ENCODE measurements around the gene CDR2. TPM values are rescaled to one million over a fixed set of nuclear protein-coding genes. Genes with fewer than 3 reads are reported as not detected.
"Not testable (repeated sequence)": the region's sequence is repeated elsewhere in the genome, so short reads cannot be mapped to it uniquely, and the experiment has no call there.

Gene CDR2
- total RNA-seq, 2 experiments from 2014 or later: 42.5 to 42.8 TPM

GRCh38 chr16:22373662-22374310 lies 633 bp downstream of the CDR2 start:
- CTCF ChIA-PET: interaction anchor here (1.3 kb wide), 1 partner anchor 21 kb away, joined by 4 read pairs; no protein-coding TSS in a partner anchor
- DNase-seq: peak; percentile 45

GRCh38 chr16:22372882-22373661 lies 1.3 kb downstream of the CDR2 start:
- peaks cover 50% of the 10 kb centered on the region for H3K4me1 Mint-ChIP-seq (ENCODE audit: low read depth)
- DNase-seq: peak; percentile 27
- peaks cover 23% of the 10 kb centered on the region for H3K36me3 Mint-ChIP-seq (ENCODE audit: low read depth)
- intact Hi-C loops (cut with micrococcal nuclease): loop anchor here (1.0 to 5.0 kb wide), 4 partner anchors 15 to 1071 kb away; partner anchors contain the start of gene UQCRC2
- CTCF ChIA-PET: interaction anchor here (0.6 to 1.3 kb wide), 3 partner anchors 20 to 177 kb away, joined by 3 to 4 read pairs (median 4); no protein-coding TSS in a partner anchor
- no peaks in the 10 kb centered on the region for H3K27me3 Mint-ChIP-seq (ENCODE audit: low read depth)
- no peaks in the 10 kb centered on the region for H3K9me3 Mint-ChIP-seq
- H3K27ac Mint-ChIP-seq: peak overlapping the region; percentile 89
- H3K4me3 Mint-ChIP-seq: peak overlapping the region; percentile 92

More at GRCh38 chr16:22373662-22374310, 633 bp downstream of the CDR2 start:
- peak overlapping the region; percentile 92 for H3K4me3 Mint-ChIP-seq
- H3K9me3 Mint-ChIP-seq: no peaks in the 10 kb centered on the region
- H3K4me1 Mint-ChIP-seq (ENCODE audit: low read depth): peaks cover 44% of the 10 kb centered on the region
- H3K27me3 Mint-ChIP-seq (ENCODE audit: low read depth): no peaks in the 10 kb centered on the region
- intact Hi-C loops (cut with micrococcal nuclease): loop anchor here (1.0 to 5.0 kb wide), 8 partner anchors 15 to 1071 kb away; partner anchors contain the start of genes POLR3E and UQCRC2
- peak overlapping the region; percentile 89 for H3K27ac Mint-ChIP-seq
- H3K36me3 Mint-ChIP-seq (ENCODE audit: low read depth): peaks cover 21% of the 10 kb centered on the region

GRCh38 chr16:22370038-22370820 lies 4.2 kb downstream of the CDR2 start:
- H3K9me3 Mint-ChIP-seq: no peaks in the 10 kb centered on the region
- H3K36me3 Mint-ChIP-seq (ENCODE audit: low read depth): peaks cover 34% of the 10 kb centered on the region
- H3K4me1 Mint-ChIP-seq (ENCODE audit: low read depth): peaks cover 71% of the 10 kb centered on the region
- CTCF ChIA-PET: no interaction called here
- intact Hi-C loops (cut with micrococcal nuclease): loop anchor here (5.0 kb wide), 3 partner anchors 33 to 1068 kb away; partner anchors contain the start of gene UQCRC2
- peak overlapping the region; percentile 89 for H3K27ac Mint-ChIP-seq
- no peak for DNase-seq
- no peaks in the 10 kb centered on the region for H3K27me3 Mint-ChIP-seq (ENCODE audit: low read depth)
- peak overlapping the region; percentile 15 for H3K4me3 Mint-ChIP-seq

GRCh38 chr16:22369221-22369811 lies 5.1 kb downstream of the CDR2 start:
- Mint-ChIP-seq H3K4me3 (no peak overlapping the region), H3K27me3 (ENCODE audit: low read depth) (no peaks in the 10 kb centered on the region), H3K4me1 (ENCODE audit: low read depth) (peaks cover 77% of the 10 kb centered on the region), H3K36me3 (ENCODE audit: low read depth) (peaks cover 42% of the 10 kb centered on the region), H3K9me3 (no peaks in the 10 kb centered on the region), H3K27ac (peak overlapping the region; percentile 73)
- DNase-seq: no peak
- CTCF ChIA-PET: no interaction called here
- intact Hi-C loops (cut with micrococcal nuclease): no loop called here

GRCh38 chr16:22368200-22368826 lies 6.1 kb downstream of the CDR2 start:
- H3K9me3 Mint-ChIP-seq; H3K4me3 Mint-ChIP-seq; intact Hi-C loops (cut with micrococcal nuclease); H3K27me3 Mint-ChIP-seq (ENCODE audit: low read depth); CTCF ChIA-PET; DNase-seq: not testable (repeated sequence)
- Mint-ChIP-seq H3K36me3 (ENCODE audit: low read depth) (peaks cover 45% of the 10 kb centered on the region), H3K4me1 (ENCODE audit: low read depth) (peaks cover 81% of the 10 kb centered on the region), H3K27ac (peak overlapping the region; percentile 73)

GRCh38 chr16:22366889-22367288 lies 7.5 kb downstream of the CDR2 start:
- peaks cover 46% of the 10 kb centered on the region for H3K36me3 Mint-ChIP-seq (ENCODE audit: low read depth)
- no peaks in the 10 kb centered on the region for H3K27me3 Mint-ChIP-seq (ENCODE audit: low read depth)
- H3K27ac Mint-ChIP-seq: peak overlapping the region; percentile 51
- DNase-seq: no peak
- H3K4me3 Mint-ChIP-seq: no peak overlapping the region
- CTCF ChIA-PET: interaction anchor here (1.7 kb wide), 1 partner anchor 46 kb away, joined by 4 read pairs; no protein-coding TSS in a partner anchor
- intact Hi-C loops (cut with micrococcal nuclease): no loop called here
- H3K4me1 Mint-ChIP-seq (ENCODE audit: low read depth): peaks cover 79% of the 10 kb centered on the region
- no peaks in the 10 kb centered on the region for H3K9me3 Mint-ChIP-seq

- Mint-ChIP-seq H3K36me3 (ENCODE audit: low read depth) (peaks cover 45% of the 10 kb centered on the region), H3K4me1 (ENCODE audit: low read depth) (peaks cover 76% of the 10 kb centered on the region), H3K27ac (no peak overlapping the region), H3K27me3 (ENCODE audit: low read depth) (no peaks in the 10 kb centered on the region), H3K4me3 (no peak overlapping the region), H3K9me3 (no peaks in the 10 kb centered on the region)
- intact Hi-C loops (cut with micrococcal nuclease): no loop called here
- DNase-seq: no peak
- CTCF ChIA-PET: interaction anchor here (1.7 kb wide), 1 partner anchor 46 kb away, joined by 4 read pairs; no protein-coding TSS in a partner anchor
These were observed 8.0 kb downstream of the CDR2 start for GRCh38 chr16:22366371-22366770.

- H3K36me3 Mint-ChIP-seq (ENCODE audit: low read depth): peaks cover 49% of the 10 kb centered on the region
- peaks cover 72% of the 10 kb centered on the region for H3K4me1 Mint-ChIP-seq (ENCODE audit: low read depth)
- CTCF ChIA-PET: no interaction called here
- no peak overlapping the region for H3K4me3 Mint-ChIP-seq
- DNase-seq: no peak
- H3K9me3 Mint-ChIP-seq: no peaks in the 10 kb centered on the region
- H3K27me3 Mint-ChIP-seq (ENCODE audit: low read depth): no peaks in the 10 kb centered on the region
- H3K27ac Mint-ChIP-seq: no peak overlapping the region
- intact Hi-C loops (cut with micrococcal nuclease): no loop called here
These were observed 10.2 kb downstream of the CDR2 start for GRCh38 chr16:22364241-22364640.

GRCh38 chr16:22360963-22361659 lies 13.3 kb downstream of the CDR2 start:
- peak overlapping the region; percentile 80 for H3K27ac Mint-ChIP-seq
- peaks cover 42% of the 10 kb centered on the region for H3K36me3 Mint-ChIP-seq (ENCODE audit: low read depth)
- no peaks in the 10 kb centered on the region for H3K9me3 Mint-ChIP-seq
- DNase-seq: peak; percentile 25
- no peak overlapping the region for H3K4me3 Mint-ChIP-seq
- intact Hi-C loops (cut with micrococcal nuclease): no loop called here
- H3K4me1 Mint-ChIP-seq (ENCODE audit: low read depth): peaks cover 70% of the 10 kb centered on the region
- CTCF ChIA-PET: no interaction called here
- no peaks in the 10 kb centered on the region for H3K27me3 Mint-ChIP-seq (ENCODE audit: low read depth)

- Mint-ChIP-seq H3K4me3 (no peak overlapping the region), H3K36me3 (ENCODE audit: low read depth) (peaks cover 44% of the 10 kb centered on the region), H3K27ac (peak overlapping the region; percentile 81), H3K9me3 (no peaks in the 10 kb centered on the region), H3K27me3 (ENCODE audit: low read depth) (no peaks in the 10 kb centered on the region), H3K4me1 (ENCODE audit: low read depth) (peaks cover 69% of the 10 kb centered on the region)
- intact Hi-C loops (cut with micrococcal nuclease): no loop called here
- no peak for DNase-seq
- CTCF ChIA-PET: no interaction called here
These were observed 14.7 kb downstream of the CDR2 start for GRCh38 chr16:22359679-22360078.

GRCh38 chr16:22358000-22358399 lies 16.4 kb downstream of the CDR2 start:
- Mint-ChIP-seq H3K9me3 (no peaks in the 10 kb centered on the region), H3K4me3 (no peak overlapping the region), H3K27ac (peak overlapping the region; percentile 89), H3K4me1 (ENCODE audit: low read depth) (peaks cover 79% of the 10 kb centered on the region), H3K27me3 (ENCODE audit: low read depth) (no peaks in the 10 kb centered on the region), H3K36me3 (ENCODE audit: low read depth) (peaks cover 35% of the 10 kb centered on the region)
- no peak for DNase-seq
- CTCF ChIA-PET: interaction anchor here (1.1 kb wide), 1 partner anchor 37 kb away, joined by 4 read pairs; no protein-coding TSS in a partner anchor
- intact Hi-C loops (cut with micrococcal nuclease): loop anchor here (1.0 kb wide), 1 partner anchor 15 kb away; no protein-coding TSS in a partner anchor
